GM19397 (cell line): ENCODE measurements around the gene IL20RB.
"Not testable (repeated sequence)": the region's sequence is repeated elsewhere in the genome, so short reads cannot be mapped to it uniquely, and the experiment has no call there.

Experiments used
- ATAC-seq: cut with Tn5 transposase; IDR thresholded peaks from one replicate; pipeline ENCODE4 v1.9.1; 2021; ENCODE audit warnings: mild to moderate bottlenecking, moderate library complexity; ENCODE audit not compliant: unreplicated experiment

IL20RB gene

GRCh38 chr3:136982520-136983138, 24.8 kb downstream of the IL20RB start:
- ATAC-seq, result no peak

- ATAC-seq, result no peak
Observed at GRCh38 chr3:136984837-136985236, 27.1 kb downstream of the IL20RB start.

GRCh38 chr3:136987398-136987980, 29.7 kb downstream of the IL20RB start:
- ATAC-seq, result not testable (repeated sequence)

GRCh38 chr3:136988651-136989050, 30.9 kb downstream of the IL20RB start:
- no peak for ATAC-seq

- ATAC-seq, result no peak
Observed at GRCh38 chr3:136989781-136990524, 32.2 kb downstream of the IL20RB start.

- ATAC-seq, result no peak
Observed at GRCh38 chr3:136990826-136991225, 33.0 kb downstream of the IL20RB start.

GRCh38 chr3:136992115-136992514, 34.3 kb downstream of the IL20RB start:
- ATAC-seq, result no peak

- ATAC-seq, result no peak
Observed at GRCh38 chr3:136994772-136995516, 37.2 kb downstream of the IL20RB start.

- no peak for ATAC-seq
Observed at GRCh38 chr3:136995652-136996051, 37.9 kb downstream of the IL20RB start.

DNA sequence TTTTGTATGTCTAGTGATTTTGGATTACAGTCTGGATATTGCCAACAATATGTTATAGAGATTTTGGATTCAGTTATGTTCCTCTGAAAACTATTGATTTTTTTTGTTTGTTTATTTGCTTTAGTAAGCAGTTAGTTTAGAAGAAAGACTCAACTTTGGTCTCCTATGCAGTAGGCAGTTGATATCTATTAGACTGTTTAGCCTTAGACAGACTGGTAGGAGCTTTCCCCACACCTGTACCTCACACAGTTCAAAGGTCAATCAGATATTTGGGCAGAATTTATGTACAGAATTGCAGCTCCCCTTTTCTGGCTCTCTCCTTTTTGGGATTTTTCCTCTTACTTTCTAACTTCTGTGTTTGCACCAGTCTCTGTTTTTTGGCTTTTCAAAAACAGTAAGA, 42.3 kb downstream of the IL20RB start:
- ATAC-seq, result no peak

- ATAC-seq, result not testable (repeated sequence)
Observed at GRCh38 chr3:137007376-137007775, 49.6 kb downstream of the IL20RB start.

DNA sequence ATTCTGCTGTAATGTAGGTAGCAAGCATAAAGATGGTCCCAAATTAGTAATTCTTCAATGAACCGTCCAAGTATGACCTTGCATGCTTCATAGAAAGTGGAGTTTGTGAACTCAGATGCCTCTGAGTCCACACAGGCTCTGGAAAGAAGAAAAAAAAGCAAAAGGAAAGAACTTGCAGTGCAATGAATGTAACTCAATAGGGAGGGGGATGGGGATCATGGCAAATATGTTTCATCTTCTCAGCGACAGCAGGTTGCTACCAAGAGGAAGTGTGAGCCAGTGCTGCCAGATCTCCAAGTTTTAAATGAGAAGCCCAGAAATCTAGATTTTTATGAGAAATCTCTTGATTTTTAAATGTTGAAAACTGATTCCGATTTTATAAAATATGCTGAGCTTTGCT, 50.3 kb downstream of the IL20RB start:
- ATAC-seq, result no peak

- ATAC-seq, result no peak
Observed at GRCh38 chr3:137008976-137009375, 51.2 kb downstream of the IL20RB start.

DNA sequence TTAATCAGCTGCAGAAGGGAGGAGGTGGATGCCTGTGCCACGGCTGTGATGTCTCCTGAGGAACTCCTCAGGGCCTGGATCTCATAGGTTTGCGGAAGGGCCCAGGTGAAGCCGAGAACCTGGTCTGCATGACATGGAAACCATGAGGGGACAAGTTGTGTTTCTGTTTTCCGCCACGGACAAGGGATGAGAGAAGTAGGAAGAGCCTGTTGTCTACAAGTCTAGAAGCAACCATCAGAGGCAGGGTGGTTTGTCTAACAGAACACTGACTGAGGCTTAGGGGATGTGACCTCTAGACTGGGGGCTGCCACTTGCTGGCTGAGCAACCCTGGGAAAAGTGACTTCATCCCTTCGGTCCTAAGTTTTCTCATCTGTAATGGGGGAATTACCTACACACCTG, 52.4 kb downstream of the IL20RB start:
- no peak for ATAC-seq

- no peak for ATAC-seq
Observed at GRCh38 chr3:137011153-137011552, 53.4 kb downstream of the IL20RB start.

DNA sequence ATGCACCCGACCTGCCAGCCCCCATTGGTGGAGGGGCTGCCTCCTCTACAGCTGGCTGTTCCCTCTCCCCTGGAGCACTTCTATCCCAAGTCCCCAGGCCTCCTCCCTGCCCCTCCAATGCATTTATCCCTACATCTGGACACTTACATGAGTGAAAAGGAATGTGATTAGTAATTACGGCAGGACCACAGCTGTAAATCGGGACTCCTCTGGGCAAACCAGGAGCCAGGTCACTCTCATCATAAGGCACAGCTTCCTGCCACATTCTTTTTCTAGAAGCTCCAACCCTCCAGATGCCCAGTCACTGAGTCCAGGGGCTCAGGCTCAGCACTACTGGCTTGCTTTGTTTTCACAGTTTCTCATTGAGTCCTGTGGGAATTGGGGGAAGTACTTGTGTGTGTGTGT, 54.3 kb downstream of the IL20RB start:
- ATAC-seq, result no peak

DNA sequence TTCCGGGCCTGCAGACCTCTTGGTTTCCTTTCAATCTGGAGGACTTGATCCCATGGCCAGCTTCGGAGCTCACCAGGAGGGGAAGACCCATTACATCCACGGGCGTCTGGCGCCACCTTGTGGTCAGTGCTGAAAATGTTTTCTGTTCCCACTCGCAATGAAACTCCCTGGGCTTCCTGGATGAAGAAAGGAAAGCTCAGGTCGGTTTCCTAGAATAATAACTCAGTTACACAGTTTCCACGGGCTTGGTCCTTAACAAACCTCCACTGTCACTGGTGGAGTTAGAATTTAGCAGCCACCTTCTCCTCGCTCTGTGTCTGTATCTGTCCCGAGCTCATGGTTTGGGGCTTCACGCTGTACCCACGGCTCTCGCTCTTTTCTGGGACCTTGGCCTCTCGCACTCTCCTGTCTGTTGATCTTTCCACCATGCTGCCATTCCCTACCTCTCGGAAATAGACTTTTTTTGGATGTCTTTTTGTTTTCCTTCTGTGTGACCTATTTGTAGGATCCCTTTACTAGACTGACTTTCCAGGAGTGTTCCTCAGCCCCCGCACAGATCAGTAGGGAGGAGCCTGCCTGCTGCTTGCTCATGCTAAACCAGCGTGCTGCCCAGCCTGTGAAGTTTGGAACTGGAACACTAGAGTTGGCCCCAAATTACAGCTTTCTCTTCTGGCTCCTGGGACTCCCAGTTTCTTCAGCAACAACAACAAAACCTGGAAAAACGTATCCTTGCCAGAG, 56.3 kb downstream of the IL20RB start:
- ATAC-seq, result peak; percentile 85

- not testable (repeated sequence) for ATAC-seq
Observed at GRCh38 chr3:137017316-137017715, 59.5 kb downstream of the IL20RB start.

- no peak for ATAC-seq
Observed at GRCh38 chr3:137020315-137020714, 62.5 kb downstream of the IL20RB start.

DNA sequence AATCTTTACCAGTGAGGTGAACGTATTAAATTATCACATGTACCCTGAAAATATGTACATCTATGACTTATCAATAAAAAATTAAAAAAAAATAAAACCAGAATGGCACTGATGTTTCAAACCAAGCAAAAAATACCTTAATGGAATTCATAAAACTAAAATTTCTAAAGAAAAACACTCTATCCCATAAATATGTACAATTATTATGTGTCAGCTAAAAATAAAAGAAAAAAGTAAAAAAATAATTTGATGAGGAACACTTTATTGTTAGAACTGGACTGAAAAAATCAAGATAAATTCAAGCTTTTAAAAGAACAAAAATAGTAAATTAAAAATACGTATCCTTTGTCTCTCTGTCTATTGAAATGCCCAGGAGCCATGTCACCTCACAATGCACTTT, 63.1 kb downstream of the IL20RB start:
- ATAC-seq, result no peak

GRCh38 chr3:137024348-137024747, 66.6 kb downstream of the IL20RB start:
- no peak for ATAC-seq
